ENCODE data around the gene PIEZO2.

The PIEZO2 gene

DNA sequence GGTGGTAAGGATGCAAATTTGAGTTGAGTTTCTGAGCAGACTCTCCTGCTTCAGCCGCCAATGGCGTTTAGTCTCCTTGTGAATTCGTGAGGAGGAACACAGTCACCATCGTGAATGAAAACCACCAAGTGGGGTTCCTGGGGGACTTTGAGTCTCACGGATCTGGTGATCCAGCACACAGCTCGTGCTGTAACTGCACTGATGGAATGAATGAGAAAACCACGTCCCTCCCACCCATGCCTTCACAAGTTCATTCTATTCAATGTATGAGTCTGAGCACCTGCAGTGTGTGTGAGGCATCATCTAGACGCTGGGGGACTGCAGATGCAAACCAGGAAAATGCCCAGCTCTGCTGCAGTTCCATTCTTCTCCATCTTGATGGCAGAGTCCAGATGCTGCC is 127.9 kb downstream of the PIEZO2 start:
- DNase-seq: no peak

DNA sequence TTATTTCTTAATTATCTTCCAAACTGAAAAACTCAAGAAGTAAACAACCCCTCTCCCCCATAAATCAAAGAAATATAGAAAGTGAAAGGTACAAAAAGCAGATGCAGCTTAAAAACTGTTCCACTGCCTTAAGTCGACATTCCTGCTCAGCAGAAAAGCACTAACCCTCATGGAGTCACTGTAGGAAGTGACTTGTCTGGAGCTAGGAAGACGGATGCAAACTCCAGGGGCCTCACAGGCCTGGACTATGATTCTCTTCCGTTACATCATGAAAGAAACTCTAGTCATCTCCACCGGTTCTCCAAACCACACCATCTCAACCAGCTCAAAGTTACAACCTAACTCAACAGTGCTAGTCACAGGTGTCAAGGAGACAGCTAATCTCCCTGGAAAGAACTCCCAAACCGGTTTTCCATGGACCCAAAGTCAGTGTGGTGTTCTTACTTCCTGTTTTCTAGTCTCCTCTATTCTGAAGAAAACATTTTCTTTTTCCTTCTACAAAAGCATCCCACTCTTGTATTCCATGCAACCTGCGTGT is 128.4 kb downstream of the PIEZO2 start:
- no peak for DNase-seq

DNA sequence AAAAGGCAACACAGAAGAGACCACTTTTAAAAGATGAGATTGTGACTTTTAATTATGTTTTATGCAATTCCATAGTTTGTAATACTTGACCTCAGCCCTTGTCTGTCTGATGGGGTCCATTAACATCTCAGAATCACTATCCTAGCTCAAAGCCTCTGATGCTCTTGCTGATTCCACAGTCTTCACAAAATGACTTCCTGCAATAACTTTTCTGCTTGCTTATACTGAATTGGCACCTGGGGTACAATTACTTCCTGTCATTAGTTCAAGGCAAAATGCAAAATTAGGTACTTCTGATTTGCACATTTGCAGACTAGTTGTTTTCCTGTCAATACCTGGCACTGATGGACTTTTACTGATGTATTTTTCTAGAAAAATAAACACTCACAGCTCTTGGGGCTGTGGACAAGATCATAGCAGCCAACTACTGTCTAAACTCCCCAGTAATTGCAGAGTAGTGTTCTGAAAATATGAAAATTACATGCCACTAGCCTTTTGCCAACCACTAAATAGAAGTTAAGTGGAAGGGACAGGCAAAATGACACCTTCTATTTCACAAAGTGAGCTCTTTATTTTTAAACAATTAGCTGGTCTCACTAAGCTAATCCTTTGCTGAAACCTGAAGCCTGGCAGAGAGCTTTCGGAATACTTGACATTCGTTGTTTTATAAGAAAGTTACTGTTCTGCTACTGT is 129.1 kb downstream of the PIEZO2 start:
- no peak for DNase-seq

- no peak for DNase-seq
Observed at GRCh38 chr18:11019295-11020105, 129.9 kb downstream of the PIEZO2 start.

- no peak for DNase-seq
Observed at GRCh38 chr18:11009869-11010268, 139.5 kb downstream of the PIEZO2 start.

GRCh38 chr18:11009147-11009546 is 140.2 kb downstream of the PIEZO2 start:
- no peak for DNase-seq

DNA sequence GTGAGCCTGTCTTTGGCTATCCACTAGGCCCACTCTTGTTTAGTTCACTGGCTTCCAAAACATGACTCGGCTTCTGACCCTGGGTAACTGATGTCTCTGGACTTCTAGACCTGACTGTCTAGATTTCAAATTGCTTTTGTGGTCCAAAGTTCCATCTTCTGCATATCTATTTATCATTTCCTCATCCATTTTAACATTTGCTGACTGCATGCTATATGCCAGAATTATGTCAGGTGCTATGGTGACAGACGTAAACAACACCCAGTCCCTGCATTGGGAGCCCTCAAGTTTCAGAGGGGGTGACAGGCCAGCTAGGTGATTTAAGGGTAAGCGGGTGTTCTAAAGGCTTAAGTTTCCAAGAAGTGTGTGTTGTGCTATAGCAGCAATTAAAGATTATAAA is 140.9 kb downstream of the PIEZO2 start:
- DNase-seq: no peak

GRCh38 chr18:11005528-11005927 is 143.8 kb downstream of the PIEZO2 start:
- DNase-seq: no peak

GRCh38 chr18:11004951-11005350 is 144.4 kb downstream of the PIEZO2 start:
- DNase-seq: no peak

GRCh38 chr18:11004294-11004693 is 145.1 kb downstream of the PIEZO2 start:
- no peak for DNase-seq

- DNase-seq: no peak
Observed at GRCh38 chr18:11002796-11003195, 146.6 kb downstream of the PIEZO2 start.

DNA sequence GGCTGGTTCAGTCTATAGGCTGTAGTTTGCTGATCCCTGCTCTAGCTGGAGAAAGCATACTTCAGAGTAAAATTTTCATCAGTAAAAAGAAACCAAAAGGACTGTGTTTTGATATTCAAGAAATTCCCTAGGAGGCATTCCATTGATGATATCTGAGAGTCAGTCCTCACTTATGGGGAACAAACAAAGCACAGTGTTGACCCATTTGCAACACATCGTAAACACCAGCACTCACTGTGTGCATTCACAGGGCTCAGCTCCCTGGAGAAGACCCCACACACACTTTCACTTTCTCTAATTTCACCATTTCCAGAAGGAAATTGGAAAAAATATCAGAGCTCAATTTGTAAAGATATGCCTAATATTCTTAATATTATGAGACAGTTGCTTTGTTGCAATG is 147.1 kb downstream of the PIEZO2 start:
- DNase-seq: no peak

- DNase-seq: no peak
Observed at GRCh38 chr18:11000071-11000470, 149.3 kb downstream of the PIEZO2 start.

GRCh38 chr18:10997885-10998284 is 151.5 kb downstream of the PIEZO2 start:
- no peak for DNase-seq

DNA sequence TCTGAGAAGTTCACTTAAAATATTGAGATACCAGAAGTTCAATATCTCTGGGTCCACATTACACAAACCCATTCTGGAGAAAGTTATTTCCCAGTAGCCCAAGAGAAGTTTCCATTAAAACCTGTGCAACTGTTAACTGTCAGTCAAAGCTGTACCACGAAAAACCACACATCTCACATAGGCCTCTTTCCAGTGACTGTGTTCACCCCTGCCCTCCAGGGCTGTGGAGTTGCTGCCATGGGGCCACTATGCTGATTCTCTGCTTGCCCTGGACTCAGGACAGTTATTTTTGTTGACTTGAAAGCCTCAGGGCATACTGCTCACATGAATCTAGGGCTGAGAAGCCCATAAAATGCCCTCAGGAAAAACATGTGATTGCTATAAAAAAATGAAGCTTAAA is 153.8 kb downstream of the PIEZO2 start:
- DNase-seq: no peak

- no peak for DNase-seq
Observed at GRCh38 chr18:10989486-10989885, 159.9 kb downstream of the PIEZO2 start.

DNA sequence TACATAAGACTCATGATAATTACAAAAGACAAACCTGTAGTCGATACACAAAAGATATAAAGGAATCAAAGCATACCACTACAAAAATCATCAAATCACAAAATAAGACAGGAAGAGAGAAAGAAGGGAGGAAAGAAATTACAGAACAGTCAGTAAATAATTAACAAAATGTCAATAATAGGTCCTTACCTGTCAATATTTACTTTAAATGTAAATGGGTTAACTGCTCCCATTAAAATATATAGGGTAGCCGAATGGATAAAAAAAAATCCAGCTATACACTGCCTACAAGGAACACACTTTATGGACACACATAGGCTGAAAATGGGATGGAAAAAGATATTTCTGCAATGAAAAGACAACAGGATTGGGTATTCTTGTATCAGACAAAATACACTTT is 163.7 kb downstream of the PIEZO2 start:
- DNase-seq: no peak

- DNase-seq: no peak
Observed at GRCh38 chr18:10979411-10979810, 170.0 kb downstream of the PIEZO2 start.

GRCh38 chr18:10977042-10977441 is 172.3 kb downstream of the PIEZO2 start:
- no peak for DNase-seq

- DNase-seq: no peak
Observed at GRCh38 chr18:10973567-10974203, 175.7 kb downstream of the PIEZO2 start.

GRCh38 chr18:10971717-10972116 is 177.7 kb downstream of the PIEZO2 start:
- no peak for DNase-seq

- DNase-seq: no peak
Observed at GRCh38 chr18:10965119-10965518, 184.2 kb downstream of the PIEZO2 start.

- no peak for DNase-seq
Observed at GRCh38 chr18:10953672-10954071, 195.7 kb downstream of the PIEZO2 start.
